Frontal cortex (tissue), 4 donors: ENCODE measurements around the gene SLC35D2. TPM values are rescaled to one million over a fixed set of nuclear protein-coding genes. Genes with fewer than 3 reads are reported as not detected.

Experiments
- DNase-seq, 2 donors: peaks; one replicate each; pipeline ENCODE4 v3.0.0; 2012; ENCODE audit warnings: low spot score in 2 of 2
- FAIRE-seq: peaks from 2 replicates; lab custom pipeline; 2012; peaks lifted over from hg19 to GRCh38; lab: Jason Lieb, UNC
- total RNA-seq: library from RNA; depleted of rRNA; stranded (reverse); fragments of >200 nt; gene quantifications from one replicate; pipeline ENCODE4 v1.2.3, GENCODE V29; 2014
- donor health status: control.
- donor health status: control.
- donor health status: control.

The SLC35D2 gene
- 2.9 TPM for total RNA-seq

- FAIRE-seq: no peak
- DNase-seq: peak; percentile 71 to 75
These were observed at the start of gene SLC35D2 for GRCh38 chr9:96383165-96383942. Gene SLC35D2, minus strand, starts transcription at chr9:96383711. Its CDS starts 77 bp downstream, at chr9:96383634.

GRCh38 chr9:96430377-96430776, 46.9 kb upstream of the SLC35D2 start:
- DNase-seq (no peak), FAIRE-seq (no peak)

GRCh38 chr9:96429732-96430131, 46.2 kb upstream of the SLC35D2 start:
- no peak for FAIRE-seq
- no peak for DNase-seq

GRCh38 chr9:96425500-96426169, 42.1 kb upstream of the SLC35D2 start:
- FAIRE-seq (no peak), DNase-seq (no peak)

GRCh38 chr9:96423985-96424336, 40.5 kb upstream of the SLC35D2 start:
- DNase-seq (no peak), FAIRE-seq (no peak)

GRCh38 chr9:96423322-96423984, 39.9 kb upstream of the SLC35D2 start:
- FAIRE-seq (no peak), DNase-seq (no peak)

GRCh38 chr9:96420468-96421219, 37.1 kb upstream of the SLC35D2 start:
- FAIRE-seq: no peak
- DNase-seq: peak in 1 of 2 donors; percentile 44

- no peak for FAIRE-seq
- no peak for DNase-seq
These were observed 36.1 kb upstream of the SLC35D2 start for GRCh38 chr9:96419691-96419969.

GRCh38 chr9:96418920-96419690, 35.6 kb upstream of the SLC35D2 start:
- FAIRE-seq (no peak), DNase-seq (peak in 1 of 2 donors; percentile 58)

- no peak for FAIRE-seq
These were observed 34.8 kb upstream of the SLC35D2 start, which contains the start of gene ZNF367 for GRCh38 chr9:96418083-96418919. Gene ZNF367, minus strand, starts transcription at chr9:96418370. Its CDS starts 338 bp downstream, at chr9:96418032.

GRCh38 chr9:96417661-96418082, 34.2 kb upstream of the SLC35D2 start:
- FAIRE-seq: no peak
- no peak for DNase-seq

More at GRCh38 chr9:96418083-96418919, 34.8 kb upstream of the SLC35D2 start, which contains the start of gene ZNF367:
- peak; percentile 95 to 97 for DNase-seq

- peak; percentile 86 to 89 for DNase-seq
- FAIRE-seq: no peak
These were observed 33.6 kb upstream of the SLC35D2 start for GRCh38 chr9:96417051-96417586.

GRCh38 chr9:96413302-96414221, 30.1 kb upstream of the SLC35D2 start:
- DNase-seq (no peak), FAIRE-seq (no peak)

GRCh38 chr9:96412174-96412913, 28.8 kb upstream of the SLC35D2 start:
- DNase-seq (no peak), FAIRE-seq (no peak)

- FAIRE-seq (no peak), DNase-seq (no peak)
These were observed 27.8 kb upstream of the SLC35D2 start for GRCh38 chr9:96411129-96411838.
